HG03571 (cell line): ENCODE results near the gene ITGAL.
"Not testable (repeated sequence)": the region's sequence is repeated elsewhere in the genome, so short reads cannot be mapped to it uniquely, and the experiment has no call there.

Experiments
- ATAC-seq: cut with Tn5 transposase; IDR thresholded peaks from one replicate; pipeline ENCODE4 v1.9.1; 2021; ENCODE audit not compliant: unreplicated experiment

Gene ITGAL

DNA sequence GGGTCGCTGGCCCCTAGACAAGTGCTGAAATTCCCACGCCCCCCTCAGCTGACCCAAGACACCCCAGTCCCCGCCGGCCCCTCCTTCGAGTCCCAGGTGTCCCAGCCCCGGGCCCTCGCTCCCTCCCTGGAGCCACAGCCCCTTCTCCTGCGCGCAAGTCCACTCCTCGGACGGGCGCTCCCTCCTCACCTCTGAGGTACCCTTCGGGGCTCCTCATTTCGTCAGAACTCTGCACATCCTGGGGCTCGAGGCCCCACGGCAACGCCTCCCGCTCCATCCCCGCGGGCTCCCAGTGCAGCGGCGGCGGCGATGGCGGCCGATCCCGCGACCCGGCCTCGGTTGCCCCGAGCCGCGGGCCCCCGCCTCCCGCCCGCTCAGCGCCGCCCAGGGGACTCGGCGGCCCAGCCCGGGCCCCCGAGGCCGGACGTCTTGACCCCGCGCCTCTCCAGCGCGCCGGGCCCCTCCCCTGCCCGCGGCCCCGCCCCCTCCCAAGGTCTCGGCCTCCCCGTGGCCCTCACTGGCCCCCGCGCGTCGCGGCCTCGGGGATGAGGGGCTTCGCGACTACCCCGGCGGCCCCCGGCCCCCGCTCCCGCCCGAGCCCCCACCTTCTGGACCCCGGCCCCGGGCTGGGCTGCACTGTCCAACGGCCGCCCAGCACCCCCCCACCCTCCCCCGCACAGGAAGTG, 53.7 kb downstream of the ITGAL start, which contains the start of gene ZNF768:
Gene ZNF768 (minus strand): TSS at position 430 of the 686 bp plus-strand sequence. CDS start 153 bp downstream, at position 277.
- ATAC-seq = no peak

GRCh38 chr16:30526823-30527634, 54.5 kb downstream of the ITGAL start:
- ATAC-seq = peak; percentile 74

GRCh38 chr16:30527635-30528178, 55.2 kb downstream of the ITGAL start:
- no peak for ATAC-seq

GRCh38 chr16:30528799-30529457, 56.4 kb downstream of the ITGAL start:
- ATAC-seq = no peak

- ATAC-seq = no peak
Measured at GRCh38 chr16:30530163-30531037, 57.9 kb downstream of the ITGAL start.

DNA sequence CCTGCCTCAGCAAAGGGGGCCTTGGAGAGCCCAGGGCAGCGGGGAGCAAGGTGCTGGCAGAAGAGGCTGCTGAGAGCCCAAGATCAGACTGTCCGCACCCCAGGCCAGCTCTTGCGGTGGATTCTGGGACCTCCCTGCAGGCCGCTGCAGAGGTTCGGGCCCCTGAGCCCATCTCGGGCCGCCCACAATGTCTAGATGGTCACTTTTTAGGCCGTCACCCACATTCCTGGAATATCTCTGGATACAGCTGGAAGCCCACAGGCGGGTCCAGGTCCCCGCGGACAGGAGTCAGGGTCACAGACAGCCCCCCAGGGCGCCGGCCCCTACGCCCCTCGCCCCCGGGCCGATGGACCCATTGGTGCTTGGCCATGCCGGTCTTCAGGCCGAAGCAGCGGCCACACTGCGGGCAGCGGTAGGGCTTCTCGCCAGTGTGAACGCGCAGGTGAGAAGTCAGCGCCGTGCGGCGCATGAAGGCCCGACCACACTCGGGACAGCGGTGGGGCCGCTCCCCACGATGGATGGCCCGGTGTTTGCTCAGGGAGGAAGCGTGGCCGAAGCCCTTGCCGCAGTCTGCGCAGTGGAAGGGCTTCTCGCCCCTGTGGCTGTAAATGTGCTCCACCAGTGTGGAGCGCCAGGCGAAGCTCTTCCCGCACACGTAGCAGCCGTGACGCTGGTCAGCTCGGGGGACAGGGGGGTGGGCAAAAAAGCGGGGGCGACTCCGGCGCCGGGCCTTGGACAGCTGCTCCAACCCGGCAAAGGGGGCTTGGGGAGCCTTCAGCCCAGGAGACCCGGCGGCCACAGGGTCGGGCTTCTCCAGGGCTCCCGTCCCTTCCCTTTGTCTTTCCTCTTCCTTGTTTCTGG, 60.0 kb downstream of the ITGAL start:
- no peak for ATAC-seq

DNA sequence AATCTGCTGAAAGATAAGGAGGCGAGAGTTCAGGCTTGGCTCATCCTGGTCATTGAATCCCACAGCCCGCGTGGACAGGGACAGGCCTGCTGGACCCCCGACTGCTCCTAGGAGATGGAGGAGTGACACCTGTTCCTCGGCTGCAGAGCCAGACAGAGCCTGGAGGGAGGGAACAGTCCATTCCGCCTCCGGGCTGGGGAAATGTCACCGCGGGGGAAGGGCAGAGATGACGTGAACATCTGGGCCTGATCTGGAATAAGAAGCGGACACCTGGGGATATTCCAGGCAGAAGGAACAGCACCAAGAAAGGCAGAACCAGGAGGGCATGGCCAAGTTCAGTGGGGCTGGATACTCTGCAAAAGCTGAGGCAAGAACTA, 60.6 kb downstream of the ITGAL start:
- no peak for ATAC-seq

GRCh38 chr16:30533748-30534367, 61.3 kb downstream of the ITGAL start:
- peak; percentile 23 for ATAC-seq

DNA sequence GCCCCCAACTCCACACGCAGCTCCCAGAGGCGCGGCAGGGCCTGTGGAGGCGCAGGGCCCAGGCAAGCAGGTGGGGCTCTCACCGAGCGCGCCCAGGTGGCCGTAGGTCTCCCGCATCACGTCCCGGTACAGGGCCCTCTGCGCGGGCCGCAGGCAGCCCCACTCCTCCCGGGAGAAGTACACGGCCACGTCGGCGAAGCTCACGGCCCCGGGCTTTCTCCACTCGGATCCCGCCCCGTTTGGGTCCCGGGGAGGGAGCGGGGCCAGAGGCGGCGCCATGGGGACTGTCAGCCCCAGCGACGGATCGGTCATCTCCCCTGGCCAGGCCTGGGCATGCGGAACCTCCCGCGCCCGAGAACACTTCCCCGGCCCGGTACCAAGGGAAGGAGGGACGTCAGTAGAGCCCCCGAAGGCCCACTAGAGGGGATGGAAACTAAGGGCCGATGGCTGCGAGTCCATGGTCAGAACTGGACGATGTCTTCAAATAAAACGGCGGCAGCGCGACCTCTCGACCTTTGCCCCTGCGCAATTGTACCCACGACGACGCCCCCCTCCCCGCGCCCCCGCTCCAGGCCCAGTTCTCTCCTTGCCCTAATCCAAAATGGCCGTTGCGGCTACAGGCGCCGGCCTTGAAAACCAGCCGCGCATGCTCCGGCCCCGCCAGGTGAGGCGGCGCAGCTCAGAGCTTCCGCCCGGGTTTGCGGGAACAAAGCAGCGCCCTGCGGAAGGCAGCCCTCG, 62.0 kb downstream of the ITGAL start, which contains the start of gene ZNF747:
Gene ZNF747 (minus strand): TSS at position 491 of the 738 bp plus-strand sequence. CDS start 179 bp downstream, at position 312.
- peak; percentile 54 for ATAC-seq

GRCh38 chr16:30535106-30535776, 62.7 kb downstream of the ITGAL start:
- ATAC-seq = peak; percentile 6

- ATAC-seq = no peak
Measured at GRCh38 chr16:30535777-30536190, 63.2 kb downstream of the ITGAL start.

DNA sequence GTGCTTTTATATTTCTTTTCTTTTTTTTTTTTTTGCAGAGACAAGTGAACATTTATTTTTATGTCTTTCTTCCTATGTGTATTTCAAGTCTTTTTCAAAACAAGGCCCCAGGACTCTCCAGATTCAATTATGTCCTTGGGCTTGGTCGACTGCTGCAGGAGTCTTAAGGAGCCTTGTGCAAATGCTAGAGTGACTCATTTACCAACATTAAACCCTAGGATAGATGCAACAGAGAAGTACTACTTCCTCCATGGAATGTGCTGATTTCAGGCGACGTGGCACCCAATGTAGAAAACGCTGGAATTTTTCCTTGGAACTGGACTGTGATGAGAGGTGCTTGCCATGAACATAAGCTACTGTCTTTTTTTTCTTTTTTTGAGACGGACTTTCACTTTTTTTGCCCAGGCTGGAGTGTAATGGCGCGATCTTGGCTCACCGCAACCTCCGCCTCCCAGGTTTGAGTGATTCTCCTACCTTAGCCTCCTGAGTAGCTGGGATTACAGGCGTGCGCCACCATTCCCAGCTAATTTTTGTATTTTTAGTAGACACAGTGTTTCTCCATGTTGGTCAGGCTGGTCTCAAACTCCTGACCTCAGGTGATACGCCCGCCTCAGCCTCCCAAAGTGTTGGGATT, 64.0 kb downstream of the ITGAL start:
- ATAC-seq = not testable (repeated sequence)

- no peak for ATAC-seq
Measured at GRCh38 chr16:30539000-30539964, 66.7 kb downstream of the ITGAL start.

GRCh38 chr16:30539986-30540526, 67.5 kb downstream of the ITGAL start:
- ATAC-seq = not testable (repeated sequence)

DNA sequence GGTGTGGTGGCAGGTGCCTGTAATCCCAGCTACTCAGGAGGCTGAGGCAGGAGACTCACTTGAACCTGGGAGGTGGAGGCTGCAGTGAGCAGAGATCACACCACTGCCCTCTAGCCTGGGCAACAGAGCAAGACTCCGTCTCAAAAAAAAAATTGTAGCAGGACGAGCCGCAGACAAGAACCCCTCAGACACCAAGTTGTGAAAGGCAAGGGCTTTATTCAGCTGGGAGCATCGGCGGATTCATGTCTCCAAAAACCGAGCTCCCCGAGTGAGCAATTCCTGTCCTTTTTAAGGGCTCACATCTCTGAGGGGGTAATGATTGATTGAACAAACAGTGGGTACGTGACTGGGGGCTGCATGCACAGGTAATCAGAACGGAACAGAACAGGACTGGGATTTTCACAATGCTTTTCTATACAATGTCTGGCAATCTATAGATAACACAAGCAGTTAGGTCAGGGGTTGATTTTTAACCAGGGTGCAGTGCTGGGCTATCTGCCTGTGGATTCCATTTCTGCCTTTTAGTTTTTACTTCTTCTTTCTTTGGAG, 68.4 kb downstream of the ITGAL start:
- ATAC-seq = not testable (repeated sequence)
